Caco-2 (cell line): ENCODE data around the gene FUT7. TPM values are rescaled to one million over a fixed set of nuclear protein-coding genes. Genes with fewer than 3 reads are reported as not detected.
A peak's percentile ranks its signal among the peaks of the same experiment; 100 is the strongest.

Source experiments
- BruUV-seq: library from RNA; stranded (reverse); fragments of 400-500 nt; replicated peaks from 2 replicates; lab custom pipeline; 2021; lab: Mats Ljungman, UMichigan
- CTCF ChIA-PET: fragments of 300-600 bp; sonication (Branson Sonifier 250); formaldehyde crosslinking; loops from one replicate; lab custom pipeline; 2022; ENCODE audit warnings: antibody characterized with exemption; lab: Charles Lee
- POLR2A ChIA-PET: fragments of 300-600 bp; sonication (Branson Sonifier 250); formaldehyde crosslinking; loops from one replicate; lab custom pipeline; 2022; ENCODE audit warnings: antibody characterized with exemption; lab: Charles Lee
- DNase-seq, 2 experiments: peaks; one replicate each; pipeline versions ENCODE4 v3.0.0 to v3.0.0-alpha.2; 2020 to 2022
- H3K27me3 ChIP-seq: replicated peaks from 2 replicates; pipeline ENCODE4 v1.6.0; 2011; ENCODE audit warnings: low read length; ENCODE audit not compliant: control insufficient read depth, insufficient read depth
- H3K36me3 ChIP-seq: 2 replicates; pipeline ENCODE4 v1.5.1; 2011; ENCODE audit warnings: low read length; ENCODE audit not compliant: control insufficient read depth, insufficient read depth
- H3K4me1 ChIP-seq: fragments of 250-450 bp; sonication (Bioruptor Pico); 2 replicates; pipeline ENCODE4 v1.5.1; 2020; ENCODE audit warnings: mild to moderate bottlenecking
- H3K4me3 ChIP-seq: 2 replicates; pipeline ENCODE4 v1.5.1; 2011; ENCODE audit warnings: low read depth, mild to moderate bottlenecking, control low read depth, low read length
- H3K9me3 ChIP-seq: fragments of 250-450 bp; sonication (Bioruptor Pico); 2 replicates; pipeline ENCODE4 v1.5.1; 2020; ENCODE audit warnings: mild to moderate bottlenecking, moderate library complexity
- H3K27ac Mint-ChIP-seq: one replicate; pipeline ENCODE4 v1.8.0; 2022; ENCODE audit warnings: mixed read lengths; ENCODE audit not compliant: unreplicated experiment
- H3K27me3 Mint-ChIP-seq: one replicate; pipeline ENCODE4 v1.8.0; 2022; ENCODE audit warnings: mixed read lengths; ENCODE audit not compliant: insufficient read depth, unreplicated experiment
- H3K36me3 Mint-ChIP-seq: one replicate; pipeline ENCODE4 v1.8.0; 2022; ENCODE audit warnings: mild to moderate bottlenecking, mixed read lengths; ENCODE audit not compliant: insufficient read depth, unreplicated experiment
- H3K4me1 Mint-ChIP-seq: one replicate; pipeline ENCODE4 v1.8.0; 2022; ENCODE audit warnings: low read depth, mixed read lengths; ENCODE audit not compliant: unreplicated experiment
- H3K4me3 Mint-ChIP-seq: one replicate; pipeline ENCODE4 v1.8.0; 2022; ENCODE audit warnings: mild to moderate bottlenecking, moderate library complexity, mixed read lengths; ENCODE audit not compliant: unreplicated experiment
- H3K9me3 Mint-ChIP-seq: one replicate; pipeline ENCODE4 v1.8.0; 2022; ENCODE audit warnings: mixed read lengths; ENCODE audit not compliant: unreplicated experiment
- intact Hi-C: fragments of 100-400 bp; cut with micrococcal nuclease; formaldehyde crosslinking; loops from one replicate; pipeline ENCODE4 v1.10.0; 2022; ENCODE audit not compliant: unreplicated experiment
- total RNA-seq: library from RNA; stranded (reverse); gene quantifications from 2 replicates; pipeline ENCODE4 v1.2.3, GENCODE V29; 2022
- TF ChIP-seq, protein P1 (sequence below), 2 experiments: fragments of 200-600 bp in 1 of 2; IDR thresholded peaks; 1 replicate in 1 of 2; 2 replicates in 1 of 2; pipeline versions ENCODE4 v1.5.1 to v1.8.0; 2011 to 2022; ENCODE audit warnings: antibody characterized with exemption in 1 of 2, control low read depth in 1 of 2, inconsistent platforms in 1 of 2, low read depth in 1 of 2, low read length in 1 of 2, mild to moderate bottlenecking in 1 of 2, moderate library complexity in 1 of 2; ENCODE audit not compliant: insufficient read depth in 1 of 2, severe bottlenecking in 1 of 2, unreplicated experiment in 1 of 2

FUT7 gene
- total RNA-seq, 1 experiment from 2014 or later: not detected

DNA sequence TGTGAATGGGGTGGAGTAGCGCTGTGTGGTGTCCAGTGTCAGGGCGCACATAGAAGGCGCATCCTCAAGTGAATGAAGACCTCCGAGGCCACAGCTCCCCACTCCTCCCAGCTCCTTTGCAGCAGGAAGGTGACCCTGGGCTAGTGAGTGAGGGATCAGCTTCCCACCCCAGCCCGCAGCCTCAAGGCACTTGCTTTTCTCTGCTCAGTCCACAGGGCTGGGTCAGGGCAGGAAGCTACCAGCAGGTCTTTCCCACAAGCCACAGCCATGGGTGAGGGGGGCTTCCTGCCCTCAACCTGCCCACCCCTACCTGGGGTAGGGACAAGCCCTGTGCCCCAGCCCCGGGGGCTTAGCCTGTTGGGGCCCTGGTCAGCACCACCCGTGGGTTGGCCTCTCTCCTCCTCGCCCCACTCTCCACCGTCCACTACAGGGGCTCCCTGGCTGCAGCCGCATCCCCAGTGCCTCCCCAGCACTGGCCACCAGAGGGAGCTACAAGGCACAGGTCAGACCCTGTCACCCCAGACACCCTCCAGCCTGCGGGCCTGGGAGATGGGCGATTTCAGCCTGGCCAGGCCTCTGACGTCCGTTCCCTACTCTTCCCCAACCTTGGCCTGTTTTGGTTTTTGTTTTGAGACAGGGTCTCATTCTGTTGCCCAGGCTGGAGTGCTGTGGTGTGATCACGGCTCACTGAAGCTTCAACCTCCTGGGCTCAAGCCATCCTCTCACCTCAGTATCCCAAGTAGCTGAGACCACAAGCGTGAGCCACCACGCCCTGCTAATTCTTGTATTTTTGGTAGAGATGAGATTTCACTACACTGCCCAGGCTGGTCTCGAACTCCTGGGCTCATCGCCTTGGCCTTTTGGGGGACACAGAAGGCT lies 2.6 kb downstream of the FUT7 start:
- no peaks in the 10 kb centered on the region for H3K27me3 Mint-ChIP-seq
- H3K27me3 ChIP-seq: no peaks in the 10 kb centered on the region
- H3K9me3 Mint-ChIP-seq: no peaks in the 10 kb centered on the region
- ChIA-PET POLR2A (interaction anchor here (0.6 to 1.4 kb wide), 2 partner anchors 37 to 57 kb away, joined by 3 to 6 read pairs; partner anchors contain the start of gene MAN1B1), CTCF (interaction anchor here (0.5 to 3.6 kb wide), 39 partner anchors 10 to 334 kb away, joined by 3 to 42 read pairs (median 4); partner anchors contain the start of genes AJM1, CLIC3, ENTPD2 and FBXW5)
- intact Hi-C loops: loop anchor here (2.0 kb wide), 1 partner anchor 80 kb away; no protein-coding TSS in a partner anchor
- H3K4me1 ChIP-seq: peaks cover 14% of the 10 kb centered on the region
- H3K36me3 Mint-ChIP-seq: peaks cover 5% of the 10 kb centered on the region
- peak overlapping the region; percentile 42 for H3K27ac Mint-ChIP-seq
- no peaks in the 10 kb centered on the region for H3K4me1 Mint-ChIP-seq
- peak; percentile 85 to 90 for DNase-seq
- H3K4me3 Mint-ChIP-seq: peak overlapping the region; percentile 74
- TF ChIP-seq, protein P1, sequence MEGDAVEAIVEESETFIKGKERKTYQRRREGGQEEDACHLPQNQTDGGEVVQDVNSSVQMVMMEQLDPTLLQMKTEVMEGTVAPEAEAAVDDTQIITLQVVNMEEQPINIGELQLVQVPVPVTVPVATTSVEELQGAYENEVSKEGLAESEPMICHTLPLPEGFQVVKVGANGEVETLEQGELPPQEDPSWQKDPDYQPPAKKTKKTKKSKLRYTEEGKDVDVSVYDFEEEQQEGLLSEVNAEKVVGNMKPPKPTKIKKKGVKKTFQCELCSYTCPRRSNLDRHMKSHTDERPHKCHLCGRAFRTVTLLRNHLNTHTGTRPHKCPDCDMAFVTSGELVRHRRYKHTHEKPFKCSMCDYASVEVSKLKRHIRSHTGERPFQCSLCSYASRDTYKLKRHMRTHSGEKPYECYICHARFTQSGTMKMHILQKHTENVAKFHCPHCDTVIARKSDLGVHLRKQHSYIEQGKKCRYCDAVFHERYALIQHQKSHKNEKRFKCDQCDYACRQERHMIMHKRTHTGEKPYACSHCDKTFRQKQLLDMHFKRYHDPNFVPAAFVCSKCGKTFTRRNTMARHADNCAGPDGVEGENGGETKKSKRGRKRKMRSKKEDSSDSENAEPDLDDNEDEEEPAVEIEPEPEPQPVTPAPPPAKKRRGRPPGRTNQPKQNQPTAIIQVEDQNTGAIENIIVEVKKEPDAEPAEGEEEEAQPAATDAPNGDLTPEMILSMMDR (IDR thresholded peaks at IDR 0.05; ENCODE audit: insufficient read depth in 1 of 2, low read depth in 1 of 2, low read length in 1 of 2, severe bottlenecking in 1 of 2, unreplicated experiment in 1 of 2): peak; percentile 86 to 97
- no peaks in the 10 kb centered on the region for H3K9me3 ChIP-seq
- peak overlapping the region; percentile 75 for H3K4me3 ChIP-seq
- no peaks in the 10 kb centered on the region for H3K36me3 ChIP-seq
- no TSS peak for BruUV-seq

- Mint-ChIP-seq H3K36me3 (peaks cover 5% of the 10 kb centered on the region), H3K4me1 (no peaks in the 10 kb centered on the region), H3K4me3 (peak overlapping the region; percentile 74), H3K27ac (no peak overlapping the region), H3K27me3 (no peaks in the 10 kb centered on the region), H3K9me3 (no peaks in the 10 kb centered on the region)
- Histone ChIP-seq H3K4me3 (peak overlapping the region; percentile 75), H3K36me3 (no peaks in the 10 kb centered on the region), H3K9me3 (no peaks in the 10 kb centered on the region), H3K4me1 (peaks cover 14% of the 10 kb centered on the region), H3K27me3 (no peaks in the 10 kb centered on the region)
- ChIA-PET POLR2A (interaction anchor here (0.6 to 1.4 kb wide), 2 partner anchors 37 to 58 kb away, joined by 3 to 6 read pairs; partner anchors contain the start of gene MAN1B1), CTCF (interaction anchor here (0.6 to 3.6 kb wide), 23 partner anchors 18 to 238 kb away, joined by 3 to 42 read pairs (median 5); partner anchors contain the start of genes CLIC3, FBXW5, MAN1B1 and PAXX)
- TF ChIP-seq, protein P1 (IDR thresholded peaks at IDR 0.05; ENCODE audit: insufficient read depth in 1 of 2, low read depth in 1 of 2, low read length in 1 of 2, severe bottlenecking in 1 of 2, unreplicated experiment in 1 of 2): peak in 1 of 2 experiments; percentile 69
- intact Hi-C loops: loop anchor here (2.0 kb wide), 1 partner anchor 80 kb away; no protein-coding TSS in a partner anchor
- peak; percentile 69 to 82 for DNase-seq
- no TSS peak for BruUV-seq
Observed at GRCh38 chr9:137028263-137029057, 3.4 kb downstream of the FUT7 start.
